ENCODE measurements around the gene SMCO3.

Gene SMCO3

DNA sequence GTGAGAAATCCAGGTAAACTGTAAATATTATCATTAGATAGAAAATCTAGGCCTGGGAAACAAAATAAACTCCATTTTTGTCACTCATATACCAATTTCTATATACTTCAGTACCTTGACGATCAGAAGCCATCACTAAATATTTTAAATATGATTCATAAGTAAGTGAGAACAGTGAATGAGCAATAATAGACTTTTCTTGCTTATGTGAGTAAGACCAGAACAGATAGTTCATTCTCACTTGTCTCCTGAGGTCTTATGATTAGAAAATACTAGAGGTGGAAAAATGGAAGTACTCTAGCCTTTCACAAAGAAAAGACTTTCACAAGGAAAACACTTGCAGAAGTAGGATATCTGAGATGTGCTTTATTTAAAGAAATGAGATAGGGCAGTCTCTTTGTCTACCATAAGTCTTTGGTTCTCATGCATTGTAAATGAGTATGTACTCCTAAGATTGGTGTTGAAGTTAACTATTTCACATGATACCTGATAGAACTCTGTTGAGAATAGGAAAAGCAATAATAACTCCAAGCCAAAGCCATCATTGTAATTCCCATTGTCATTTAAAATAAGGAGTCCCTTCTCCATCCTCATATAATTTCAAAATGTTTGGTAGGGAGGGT, 10.1 kb upstream of the SMCO3 start:
- Histone ChIP-seq H3K27ac (ENCODE audit: low read depth, low read length) (no peak overlapping the region), H3K79me2 (ENCODE audit: control insufficient read depth, low read length) (no peaks in the 10 kb centered on the region), H3K4me2 (ENCODE audit: low read length) (no peak overlapping the region), H3K27me3 (ENCODE audit: control insufficient read depth, low read length) (no peaks in the 10 kb centered on the region), H3K9me3 (ENCODE audit: control insufficient read depth, insufficient read depth, low read length) (no peaks in the 10 kb centered on the region), H3K36me3 (ENCODE audit: control insufficient read depth, low read length) (no peaks in the 10 kb centered on the region), H3K9me2 (replicated peaks; ENCODE audit: control insufficient read depth, low read length) (no peaks in the 10 kb centered on the region), H3K4me3 (ENCODE audit: low read length) (no peak overlapping the region), H4K20me1 (ENCODE audit: control insufficient read depth, insufficient read depth, low read depth, low read length) (no peaks in the 10 kb centered on the region), H3F3A (ENCODE audit: control insufficient read depth, insufficient read depth) (no peaks in the 10 kb centered on the region), H3K4me1 (ENCODE audit: control insufficient read depth, low read length) (no peaks in the 10 kb centered on the region)
- TF ChIP-seq, protein P1, sequence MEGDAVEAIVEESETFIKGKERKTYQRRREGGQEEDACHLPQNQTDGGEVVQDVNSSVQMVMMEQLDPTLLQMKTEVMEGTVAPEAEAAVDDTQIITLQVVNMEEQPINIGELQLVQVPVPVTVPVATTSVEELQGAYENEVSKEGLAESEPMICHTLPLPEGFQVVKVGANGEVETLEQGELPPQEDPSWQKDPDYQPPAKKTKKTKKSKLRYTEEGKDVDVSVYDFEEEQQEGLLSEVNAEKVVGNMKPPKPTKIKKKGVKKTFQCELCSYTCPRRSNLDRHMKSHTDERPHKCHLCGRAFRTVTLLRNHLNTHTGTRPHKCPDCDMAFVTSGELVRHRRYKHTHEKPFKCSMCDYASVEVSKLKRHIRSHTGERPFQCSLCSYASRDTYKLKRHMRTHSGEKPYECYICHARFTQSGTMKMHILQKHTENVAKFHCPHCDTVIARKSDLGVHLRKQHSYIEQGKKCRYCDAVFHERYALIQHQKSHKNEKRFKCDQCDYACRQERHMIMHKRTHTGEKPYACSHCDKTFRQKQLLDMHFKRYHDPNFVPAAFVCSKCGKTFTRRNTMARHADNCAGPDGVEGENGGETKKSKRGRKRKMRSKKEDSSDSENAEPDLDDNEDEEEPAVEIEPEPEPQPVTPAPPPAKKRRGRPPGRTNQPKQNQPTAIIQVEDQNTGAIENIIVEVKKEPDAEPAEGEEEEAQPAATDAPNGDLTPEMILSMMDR (IDR thresholded peaks at IDR 0.05; ENCODE audit: low read depth, low read length, poor library complexity, severe bottlenecking), result no peak
- no peak for TF ChIP-seq EZH2phosphoT487 (IDR thresholded peaks at IDR 0.05; ENCODE audit: borderline replicate concordance, low read length)

DNA sequence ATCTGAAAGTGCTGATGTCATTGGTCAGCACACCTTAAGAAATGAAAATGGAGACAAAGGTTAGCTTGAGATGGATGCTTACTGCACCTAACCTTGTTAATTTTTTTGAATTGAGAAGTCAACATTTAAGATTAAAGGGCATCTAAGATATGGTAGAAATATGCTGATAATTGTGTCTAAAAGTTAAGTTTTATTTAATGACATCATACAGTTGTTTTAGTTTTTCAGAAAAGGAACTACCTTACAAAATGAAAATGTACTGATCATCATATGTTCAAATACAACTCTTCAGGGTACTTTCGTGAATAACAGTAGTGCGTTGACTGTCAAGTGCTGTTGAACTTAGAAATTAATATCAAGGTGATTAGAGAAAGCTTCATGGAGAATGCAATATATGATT, 2.5 kb downstream of the SMCO3 start:
- H3F3A ChIP-seq (ENCODE audit: control insufficient read depth, insufficient read depth), result no peaks in the 10 kb centered on the region
- TF ChIP-seq EZH2phosphoT487 (IDR thresholded peaks at IDR 0.05; ENCODE audit: borderline replicate concordance, low read length), result no peak
- TF ChIP-seq, protein P1 (IDR thresholded peaks at IDR 0.05; ENCODE audit: low read depth, low read length, poor library complexity, severe bottlenecking), result no peak
- no peaks in the 10 kb centered on the region for H4K20me1 ChIP-seq (ENCODE audit: control insufficient read depth, insufficient read depth, low read depth, low read length)
- no peak overlapping the region for H3K4me3 ChIP-seq (ENCODE audit: low read length)
- no peaks in the 10 kb centered on the region for H3K79me2 ChIP-seq (ENCODE audit: control insufficient read depth, low read length)
- H3K27ac ChIP-seq (ENCODE audit: low read depth, low read length), result no peak overlapping the region
- peaks cover 6% of the 10 kb centered on the region for H3K4me1 ChIP-seq (ENCODE audit: control insufficient read depth, low read length)
- no peaks in the 10 kb centered on the region for H3K9me3 ChIP-seq (ENCODE audit: control insufficient read depth, insufficient read depth, low read length)
- no peaks in the 10 kb centered on the region for H3K27me3 ChIP-seq (ENCODE audit: control insufficient read depth, low read length)
- H3K4me2 ChIP-seq (ENCODE audit: low read length), result no peak overlapping the region
- no peaks in the 10 kb centered on the region for H3K36me3 ChIP-seq (ENCODE audit: control insufficient read depth, low read length)
- H3K9me2 ChIP-seq (replicated peaks; ENCODE audit: control insufficient read depth, low read length), result no peaks in the 10 kb centered on the region

DNA sequence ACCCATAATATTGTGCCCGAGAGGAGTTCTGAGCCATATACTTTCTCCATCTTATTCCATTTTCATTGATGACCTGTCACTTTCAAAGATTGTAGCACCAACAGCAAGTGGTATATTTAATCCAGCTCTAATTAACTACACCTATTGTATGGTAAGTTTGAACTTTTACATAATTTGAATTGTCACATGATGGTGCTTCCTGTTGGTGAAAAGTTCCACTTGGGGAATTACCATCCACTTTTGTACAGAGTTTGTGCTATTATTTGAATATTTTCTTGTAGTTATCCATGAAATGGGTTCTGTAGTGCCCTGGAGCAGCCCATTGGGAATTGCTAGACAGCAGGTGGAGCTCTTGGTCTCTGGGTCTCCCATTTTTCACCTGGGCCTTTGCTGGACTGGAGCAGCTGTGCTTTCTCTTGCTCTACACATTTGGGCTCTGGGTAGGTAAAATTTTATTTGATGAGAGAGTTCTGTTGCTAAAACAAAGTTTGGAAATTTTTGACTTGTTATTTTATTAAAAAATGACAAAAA, 3.0 kb downstream of the SMCO3 start:
- Histone ChIP-seq H3F3A (ENCODE audit: control insufficient read depth, insufficient read depth) (no peaks in the 10 kb centered on the region), H3K27ac (ENCODE audit: low read depth, low read length) (no peak overlapping the region), H4K20me1 (ENCODE audit: control insufficient read depth, insufficient read depth, low read depth, low read length) (no peaks in the 10 kb centered on the region), H3K4me1 (ENCODE audit: control insufficient read depth, low read length) (peaks cover 6% of the 10 kb centered on the region), H3K4me2 (ENCODE audit: low read length) (no peak overlapping the region), H3K9me3 (ENCODE audit: control insufficient read depth, insufficient read depth, low read length) (no peaks in the 10 kb centered on the region), H3K27me3 (ENCODE audit: control insufficient read depth, low read length) (no peaks in the 10 kb centered on the region), H3K36me3 (ENCODE audit: control insufficient read depth, low read length) (no peaks in the 10 kb centered on the region), H3K9me2 (replicated peaks; ENCODE audit: control insufficient read depth, low read length) (no peaks in the 10 kb centered on the region), H3K79me2 (ENCODE audit: control insufficient read depth, low read length) (no peaks in the 10 kb centered on the region), H3K4me3 (ENCODE audit: low read length) (no peak overlapping the region)
- TF ChIP-seq, protein P1 (IDR thresholded peaks at IDR 0.05; ENCODE audit: low read depth, low read length, poor library complexity, severe bottlenecking), result peak; percentile 35
- TF ChIP-seq EZH2phosphoT487 (IDR thresholded peaks at IDR 0.05; ENCODE audit: borderline replicate concordance, low read length), result no peak

Measured in DOHH2 (cell line).